Tibial nerve (tissue), 4 donors: Measurements from ENCODE around the gene MYO5A. TPM values are rescaled to one million over a fixed set of nuclear protein-coding genes. Genes with fewer than 3 reads are reported as not detected.
"Not testable (repeated sequence)": the region's sequence is repeated elsewhere in the genome, so short reads cannot be mapped to it uniquely, and the experiment has no call there.

Source experiments
- DNase-seq, 2 donors: peaks; one replicate each; pipeline ENCODE4 v3.0.0-alpha.2; 2019; ENCODE audit warnings: low spot score in 2 of 2
- H3K27ac ChIP-seq, 4 donors: fragments of 200-600 bp; sonication (generic) in 3 of 4; one replicate each; pipeline ENCODE4 v1.5.1; 2017 to 2019; ENCODE audit warnings: mild to moderate bottlenecking in 1 of 4
- H3K27me3 ChIP-seq, 2 donors: fragments of 200-600 bp; sonication (generic) in 1 of 2; one replicate each; pipeline versions ENCODE4 v1.5.1 to v1.6.0; 2017 to 2019
- H3K36me3 ChIP-seq, 3 donors: fragments of 200-600 bp; sonication (generic); one replicate each; pipeline ENCODE4 v1.5.1; 2018 to 2019
- H3K4me1 ChIP-seq, 4 donors: fragments of 200-600 bp; sonication (generic) in 3 of 4; one replicate each; pipeline ENCODE4 v1.5.1; 2017 to 2019
- H3K4me3 ChIP-seq, 4 donors: fragments of 200-600 bp; sonication (generic) in 3 of 4; one replicate each; pipeline ENCODE4 v1.5.1; 2017 to 2019; ENCODE audit warnings: mild to moderate bottlenecking in 1 of 4, moderate library complexity in 1 of 4
- H3K9me3 ChIP-seq, 4 donors: fragments of 200-600 bp; sonication (generic) in 3 of 4; one replicate each; pipeline ENCODE4 v1.5.1; 2017 to 2019
- CTCF ChIP-seq, 5 experiments: fragments of 200-600 bp in 3 of 5; fragments of 450-650 bp in 2 of 5; sonication (generic) in 3 of 5; IDR thresholded peaks; one replicate each; pipeline ENCODE4 v1.5.1; 2016 to 2019; ENCODE audit warnings: antibody characterized with exemption in 5 of 5, mild to moderate bottlenecking in 3 of 5, moderate library complexity in 2 of 5
- EP300 ChIP-seq, 2 donors: sonication (generic); formaldehyde crosslinking; IDR thresholded peaks; one replicate each; pipeline ENCODE4 v1.6.1; 2017; ENCODE audit warnings: antibody characterized with exemption in 2 of 2, mild to moderate bottlenecking in 1 of 2
- POLR2A ChIP-seq, 2 donors: fragments of 450-650 bp; IDR thresholded peaks; one replicate each; pipeline ENCODE4 v1.6.1; 2017; ENCODE audit warnings: antibody characterized with exemption in 2 of 2, mild to moderate bottlenecking in 2 of 2, moderate library complexity in 2 of 2
- WGBS, 2 donors: methylation state at CpG; one replicate each; pipeline ENCODE4 v1.1.5; 2018; 5-methylcytosine and 5-hydroxymethylcytosine counted together
- total RNA-seq, 4 donors: library from RNA; depleted of rRNA; stranded (reverse); fragments of >200 nt; gene quantifications; one replicate each; pipeline ENCODE4 v1.1.0, GENCODE V29; 2016

Gene MYO5A
- total RNA-seq, 4 donors from 2014 or later = 38.7 to 101 (median 46.9) TPM

DNA sequence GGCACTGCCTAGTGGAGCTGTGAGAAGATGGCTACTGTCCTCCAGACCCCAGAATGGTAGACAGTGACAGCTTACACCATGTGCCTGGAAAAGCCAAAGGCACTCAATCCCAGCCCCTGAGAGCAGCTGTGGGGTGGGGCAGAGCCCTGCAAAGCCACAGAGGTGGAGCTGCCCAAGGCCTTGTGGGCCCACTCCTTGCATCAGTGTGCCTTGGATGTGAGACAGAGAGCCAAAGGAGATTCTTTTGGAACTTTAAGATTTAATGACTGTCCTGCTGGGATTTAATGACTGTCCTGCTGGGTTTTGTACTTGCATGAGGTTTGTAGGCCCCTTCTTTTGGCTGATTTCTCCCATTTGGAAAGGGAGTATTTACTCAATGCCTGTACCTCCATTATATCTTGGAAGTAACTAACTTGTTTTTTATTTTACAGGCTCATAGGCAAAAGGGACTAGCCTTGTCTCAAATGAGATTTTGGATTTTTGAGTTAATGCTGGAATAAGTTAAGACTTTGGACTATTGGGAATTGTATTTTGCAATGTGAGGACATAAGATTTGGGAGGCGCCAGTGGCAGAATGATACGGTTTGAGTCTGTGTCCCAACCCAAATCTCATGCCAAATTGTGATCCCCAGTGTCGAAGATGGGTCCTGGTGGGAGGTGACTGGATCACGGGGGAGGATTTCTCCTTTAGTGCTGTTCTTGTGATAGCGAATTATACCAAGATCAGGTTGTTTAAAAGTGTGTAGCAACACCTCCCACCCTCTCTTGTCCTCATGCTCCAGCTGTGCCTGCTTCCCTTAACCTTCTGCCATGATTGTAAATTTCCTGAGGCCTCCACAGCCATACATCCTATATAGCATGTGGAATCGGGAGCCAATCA lies 80.4 kb downstream of the MYO5A start:
- Histone ChIP-seq H3K27ac (no peak overlapping the region), H3K4me3 (no peak overlapping the region), H3K4me1 (peaks cover 0 to 28% (median 10%) of the 10 kb centered on the region in 4 donors), H3K27me3 (no peaks in the 10 kb centered on the region), H3K36me3 (no peaks in the 10 kb centered on the region), H3K9me3 (peaks cover 0 to 5% (median 0%) of the 10 kb centered on the region in 4 donors)
- no peak for TF ChIP-seq CTCF (IDR thresholded peaks at IDR 0.05)
- no peak for TF ChIP-seq POLR2A (IDR thresholded peaks at IDR 0.05)
- no peak for TF ChIP-seq EP300 (IDR thresholded peaks at IDR 0.05)
- WGBS, 2 donors = 67 to 82% methylated on average over 6 of the region's 6 CpGs
- no peak for DNase-seq

- DNase-seq = no peak
- no peak for TF ChIP-seq CTCF (IDR thresholded peaks at IDR 0.05)
- TF ChIP-seq EP300 (IDR thresholded peaks at IDR 0.05) = no peak
- TF ChIP-seq POLR2A (IDR thresholded peaks at IDR 0.05) = no peak
- no peak overlapping the region for H3K4me3 ChIP-seq
- 89 to 94% methylated on average over 3 of the region's 3 CpGs for WGBS, 2 donors
- no peaks in the 10 kb centered on the region for H3K36me3 ChIP-seq
- H3K4me1 ChIP-seq = peaks cover 0 to 40% (median 13%) of the 10 kb centered on the region in 4 donors
- H3K9me3 ChIP-seq = no peaks in the 10 kb centered on the region
- no peak overlapping the region for H3K27ac ChIP-seq
- H3K27me3 ChIP-seq = no peaks in the 10 kb centered on the region
Measured at GRCh38 chr15:52445954-52446353, 82.7 kb downstream of the MYO5A start.

DNA sequence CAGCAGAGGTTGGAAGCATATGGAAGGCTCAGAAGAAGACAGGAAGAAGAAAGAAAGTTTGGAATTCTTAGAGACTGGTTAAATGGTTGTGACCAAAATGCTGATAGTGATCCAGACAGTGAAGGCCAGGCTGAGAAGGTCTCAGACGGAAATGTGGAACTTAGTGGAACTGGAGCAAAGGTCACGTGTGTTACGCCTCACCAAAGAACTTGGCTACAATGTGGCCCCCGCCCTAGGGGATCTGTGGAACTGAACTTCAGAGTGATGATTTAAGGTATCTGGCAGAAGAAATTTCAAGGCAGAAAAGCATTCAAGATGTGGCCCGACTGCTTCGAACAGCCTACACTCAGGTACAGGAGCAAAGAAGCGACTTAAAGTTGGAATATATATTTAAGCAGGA lies 83.1 kb downstream of the MYO5A start:
- Histone ChIP-seq H3K9me3 (no peaks in the 10 kb centered on the region), H3K27me3 (no peaks in the 10 kb centered on the region), H3K36me3 (no peaks in the 10 kb centered on the region), H3K4me3 (no peak overlapping the region), H3K4me1 (peaks cover 0 to 40% (median 13%) of the 10 kb centered on the region in 4 donors), H3K27ac (no peak overlapping the region)
- no peak for DNase-seq
- 80 to 86% methylated on average over 7 of the region's 7 CpGs for WGBS, 2 donors
- no peak for TF ChIP-seq EP300 (IDR thresholded peaks at IDR 0.05)
- no peak for TF ChIP-seq CTCF (IDR thresholded peaks at IDR 0.05)
- TF ChIP-seq POLR2A (IDR thresholded peaks at IDR 0.05) = no peak

GRCh38 chr15:52443205-52443604 lies 85.5 kb downstream of the MYO5A start:
- not testable (repeated sequence) for H3K9me3 ChIP-seq, H3K27ac ChIP-seq, DNase-seq, H3K36me3 ChIP-seq, H3K27me3 ChIP-seq, H3K4me3 ChIP-seq
- H3K4me1 ChIP-seq = peaks cover 0 to 36% (median 13%) of the 10 kb centered on the region in 4 donors
- WGBS, 2 donors = 91 to 97% methylated on average over 6 of the region's 6 CpGs

GRCh38 chr15:52441841-52442240 lies 86.8 kb downstream of the MYO5A start:
- Histone ChIP-seq H3K4me3 (no peak overlapping the region), H3K27ac (peak overlapping the region in 2 of 4 donors; percentile 44 to 56), H3K4me1 (peaks cover 0 to 27% (median 12%) of the 10 kb centered on the region in 4 donors), H3K36me3 (no peaks in the 10 kb centered on the region), H3K9me3 (no peaks in the 10 kb centered on the region), H3K27me3 (no peaks in the 10 kb centered on the region)
- TF ChIP-seq EP300 (IDR thresholded peaks at IDR 0.05) (no peak), CTCF (IDR thresholded peaks at IDR 0.05) (no peak), POLR2A (IDR thresholded peaks at IDR 0.05) (no peak)
- DNase-seq = no peak
- 46 to 48% methylated on average over 2 of the region's 2 CpGs for WGBS, 2 donors
